HEK293T (cell line): ENCODE results near the gene TRIP11.

Source experiments
- ARNT ChIP-seq: fragments of 450-650 bp; IDR thresholded peaks from 2 replicates; pipeline ENCODE4 v1.6.1; 2017; ENCODE audit warnings: mild to moderate bottlenecking
- BHLHE40 ChIP-seq: fragments of 450-650 bp; IDR thresholded peaks from 2 replicates; pipeline ENCODE4 v1.6.1; 2016; ENCODE audit warnings: mild to moderate bottlenecking, moderate library complexity, borderline replicate concordance
- CTBP1 ChIP-seq: fragments of 450-650 bp; IDR thresholded peaks from 2 replicates; pipeline ENCODE4 v1.6.1; 2016; ENCODE audit warnings: borderline replicate concordance
- FOXK2 ChIP-seq: fragments of 450-650 bp; IDR thresholded peaks from 2 replicates; pipeline ENCODE4 v1.6.1; 2016; ENCODE audit warnings: mild to moderate bottlenecking
- L3MBTL2 ChIP-seq: fragments of 450-650 bp; conservative IDR thresholded peaks from 2 replicates; pipeline ENCODE4 v1.6.1; 2016; ENCODE audit warnings: mild to moderate bottlenecking
- PKNOX1 ChIP-seq: fragments of 450-650 bp; IDR thresholded peaks from 2 replicates; pipeline ENCODE4 v1.6.1; 2016
- SP1 ChIP-seq: fragments of 450-650 bp; IDR thresholded peaks from 2 replicates; pipeline ENCODE4 v1.6.1; 2017
- TARDBP ChIP-seq: fragments of 450-650 bp; IDR thresholded peaks from 2 replicates; pipeline ENCODE4 v1.6.1; 2016

- TF ChIP-seq CTBP1 (no peak), L3MBTL2 (no peak), TARDBP (no peak), SP1 (no peak), BHLHE40 (no peak), ARNT (no peak), PKNOX1 (no peak), FOXK2 (no peak)
These were observed 54.2 kb downstream of the TRIP11 start for GRCh38 chr14:91985521-91986255.
